ENCODE measurements around the gene P2RY11.

DNA sequence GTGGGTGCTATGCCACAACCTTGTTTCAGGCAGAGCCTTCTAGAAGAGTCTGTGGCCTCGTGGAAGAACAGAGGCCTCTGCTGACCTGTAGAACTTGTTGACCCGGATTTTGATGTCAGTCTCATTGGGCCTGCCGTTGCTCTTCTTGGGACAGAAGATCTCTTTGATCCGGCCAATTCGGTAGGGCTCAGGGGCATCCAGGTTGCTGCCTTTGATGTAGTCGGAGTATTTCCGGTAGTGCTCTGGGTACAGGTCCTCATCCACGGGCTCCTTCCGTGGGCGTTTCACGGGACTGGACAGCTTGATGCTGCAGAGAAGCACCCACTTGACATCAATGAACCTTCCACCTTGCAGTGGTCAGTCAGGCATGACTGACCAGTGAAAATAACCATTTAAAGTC, 32.2 kb downstream of the P2RY11 start:
- TF ChIP-seq, protein P1, sequence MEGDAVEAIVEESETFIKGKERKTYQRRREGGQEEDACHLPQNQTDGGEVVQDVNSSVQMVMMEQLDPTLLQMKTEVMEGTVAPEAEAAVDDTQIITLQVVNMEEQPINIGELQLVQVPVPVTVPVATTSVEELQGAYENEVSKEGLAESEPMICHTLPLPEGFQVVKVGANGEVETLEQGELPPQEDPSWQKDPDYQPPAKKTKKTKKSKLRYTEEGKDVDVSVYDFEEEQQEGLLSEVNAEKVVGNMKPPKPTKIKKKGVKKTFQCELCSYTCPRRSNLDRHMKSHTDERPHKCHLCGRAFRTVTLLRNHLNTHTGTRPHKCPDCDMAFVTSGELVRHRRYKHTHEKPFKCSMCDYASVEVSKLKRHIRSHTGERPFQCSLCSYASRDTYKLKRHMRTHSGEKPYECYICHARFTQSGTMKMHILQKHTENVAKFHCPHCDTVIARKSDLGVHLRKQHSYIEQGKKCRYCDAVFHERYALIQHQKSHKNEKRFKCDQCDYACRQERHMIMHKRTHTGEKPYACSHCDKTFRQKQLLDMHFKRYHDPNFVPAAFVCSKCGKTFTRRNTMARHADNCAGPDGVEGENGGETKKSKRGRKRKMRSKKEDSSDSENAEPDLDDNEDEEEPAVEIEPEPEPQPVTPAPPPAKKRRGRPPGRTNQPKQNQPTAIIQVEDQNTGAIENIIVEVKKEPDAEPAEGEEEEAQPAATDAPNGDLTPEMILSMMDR (IDR thresholded peaks at IDR 0.05; ENCODE audit: low read length) = no peak
- TF ChIP-seq EZH2 (optimal IDR thresholded peaks at IDR 0.05; ENCODE audit: low read depth, low read length) = no peak
